Esophagus squamous epithelium (tissue), 4 donors: ENCODE data around the gene PAPOLA.

Source experiments
- POLR2A ChIP-seq, 4 donors: fragments of 450-650 bp; IDR thresholded peaks; one replicate each; pipeline ENCODE4 v1.6.1; 2017; ENCODE audit warnings: antibody characterized with exemption in 4 of 4, mild to moderate bottlenecking in 4 of 4, moderate library complexity in 3 of 4
- TF ChIP-seq, protein P1 (sequence below), 6 experiments: fragments of 450-650 bp in 4 of 6; fragments of 200-600 bp in 2 of 6; sonication (generic) in 2 of 6; IDR thresholded peaks; one replicate each; pipeline ENCODE4 v1.5.1; 2016 to 2019; ENCODE audit warnings: antibody characterized with exemption in 6 of 6, mild to moderate bottlenecking in 4 of 6, moderate library complexity in 4 of 6

DNA sequence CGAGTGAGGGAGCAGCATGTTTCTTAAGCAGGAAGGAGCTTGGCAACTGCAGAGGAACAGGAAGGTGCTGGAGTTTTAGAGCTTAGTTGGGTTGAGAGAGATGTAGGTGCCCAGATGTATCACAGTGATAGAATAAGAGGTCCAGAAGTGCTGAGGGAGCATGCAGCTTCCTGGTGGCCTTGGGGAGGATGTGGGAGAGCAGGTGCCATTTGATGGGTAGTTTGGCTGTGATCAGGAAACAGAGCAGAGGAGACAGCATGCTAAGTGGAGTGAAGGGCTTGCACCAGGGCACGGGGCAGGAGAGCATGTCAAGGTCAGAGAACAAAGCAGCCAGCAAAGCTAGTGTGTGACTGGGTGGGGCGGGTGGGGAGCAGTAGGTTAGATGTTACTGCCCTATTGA lies 74.8 kb downstream of the PAPOLA start:
- TF ChIP-seq, protein P1, sequence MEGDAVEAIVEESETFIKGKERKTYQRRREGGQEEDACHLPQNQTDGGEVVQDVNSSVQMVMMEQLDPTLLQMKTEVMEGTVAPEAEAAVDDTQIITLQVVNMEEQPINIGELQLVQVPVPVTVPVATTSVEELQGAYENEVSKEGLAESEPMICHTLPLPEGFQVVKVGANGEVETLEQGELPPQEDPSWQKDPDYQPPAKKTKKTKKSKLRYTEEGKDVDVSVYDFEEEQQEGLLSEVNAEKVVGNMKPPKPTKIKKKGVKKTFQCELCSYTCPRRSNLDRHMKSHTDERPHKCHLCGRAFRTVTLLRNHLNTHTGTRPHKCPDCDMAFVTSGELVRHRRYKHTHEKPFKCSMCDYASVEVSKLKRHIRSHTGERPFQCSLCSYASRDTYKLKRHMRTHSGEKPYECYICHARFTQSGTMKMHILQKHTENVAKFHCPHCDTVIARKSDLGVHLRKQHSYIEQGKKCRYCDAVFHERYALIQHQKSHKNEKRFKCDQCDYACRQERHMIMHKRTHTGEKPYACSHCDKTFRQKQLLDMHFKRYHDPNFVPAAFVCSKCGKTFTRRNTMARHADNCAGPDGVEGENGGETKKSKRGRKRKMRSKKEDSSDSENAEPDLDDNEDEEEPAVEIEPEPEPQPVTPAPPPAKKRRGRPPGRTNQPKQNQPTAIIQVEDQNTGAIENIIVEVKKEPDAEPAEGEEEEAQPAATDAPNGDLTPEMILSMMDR (IDR thresholded peaks at IDR 0.05): no peak
- TF ChIP-seq POLR2A (IDR thresholded peaks at IDR 0.05): no peak
